SK-N-MC (cell line): Measurements from ENCODE around the gene PET100.

Experiments
- EZH2 ChIP-seq: fragments of 200-600 bp; sonication (generic); IDR thresholded peaks from one replicate; pipeline ENCODE4 v1.6.1; 2017; ENCODE audit warnings: antibody characterized with exemption
- POLR2AphosphoS5 ChIP-seq: IDR thresholded peaks from 2 replicates; pipeline ENCODE4 v1.6.1; 2012; ENCODE audit warnings: mild to moderate bottlenecking, low read depth, low read length, borderline replicate concordance

DNA sequence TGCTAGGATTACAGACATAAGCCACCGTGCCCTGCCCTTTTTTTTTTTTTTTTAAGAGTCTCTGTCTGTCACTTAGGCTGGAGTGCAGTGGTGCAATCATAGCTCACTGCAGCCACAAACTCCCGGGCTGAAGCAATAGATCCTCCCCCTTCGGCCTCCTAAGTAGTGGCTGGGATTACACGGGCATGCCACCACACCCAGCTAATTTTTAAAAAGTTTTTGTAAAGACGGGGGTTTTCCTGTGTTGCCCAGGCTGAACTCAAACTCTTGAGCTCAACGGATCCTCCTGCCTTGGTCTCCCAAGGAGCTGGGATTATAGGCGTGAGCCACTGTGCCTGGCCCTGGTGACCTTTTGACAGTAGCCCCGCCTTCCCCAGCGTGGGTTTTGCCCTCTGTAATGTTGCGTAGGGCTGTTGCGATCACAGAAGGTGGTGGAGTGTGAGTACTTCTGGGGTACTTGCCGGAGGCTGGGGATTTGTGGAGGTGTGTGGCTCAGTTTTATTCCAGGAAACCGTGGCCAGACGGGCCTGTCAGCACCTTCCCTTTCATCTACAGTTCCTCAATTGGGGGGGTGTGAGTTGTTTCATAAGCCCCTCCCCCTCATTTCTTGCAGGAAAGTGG is 27.6 kb downstream of the PET100 start:
- no peak for TF ChIP-seq POLR2AphosphoS5
- no peak for TF ChIP-seq EZH2
